Middle frontal gyrus (tissue), 1 donor: ENCODE results near the gene MSX2.
"Not testable (repeated sequence)": the region's sequence is repeated elsewhere in the genome, so short reads cannot be mapped to it uniquely, and the experiment has no call there.

Experiments
- DNase-seq: peaks from one replicate; pipeline ENCODE4 v3.0.0-alpha.2; 2015; ENCODE audit warnings: low spot score; ENCODE audit errors: extremely low spot score

Gene MSX2

GRCh38 chr5:174733091-174733690 is 8.8 kb downstream of the MSX2 start:
- no peak for DNase-seq

GRCh38 chr5:174733836-174734235 is 9.5 kb downstream of the MSX2 start:
- DNase-seq, result no peak

GRCh38 chr5:174734571-174735497 is 10.5 kb downstream of the MSX2 start:
- DNase-seq, result no peak

GRCh38 chr5:174735498-174736330 is 11.3 kb downstream of the MSX2 start:
- no peak for DNase-seq

GRCh38 chr5:174736331-174736721 is 11.9 kb downstream of the MSX2 start:
- DNase-seq, result no peak

- DNase-seq, result no peak
Measured at GRCh38 chr5:174736777-174737176, 12.4 kb downstream of the MSX2 start.

GRCh38 chr5:174737330-174737729 is 12.9 kb downstream of the MSX2 start:
- DNase-seq, result no peak

- no peak for DNase-seq
Measured at GRCh38 chr5:174741352-174741751, 17.0 kb downstream of the MSX2 start.

- DNase-seq, result no peak
Measured at GRCh38 chr5:174744896-174745295, 20.5 kb downstream of the MSX2 start.

- no peak for DNase-seq
Measured at GRCh38 chr5:174745590-174746103, 21.3 kb downstream of the MSX2 start.

- no peak for DNase-seq
Measured at GRCh38 chr5:174750711-174751110, 26.3 kb downstream of the MSX2 start.

GRCh38 chr5:174751154-174752000 is 27.0 kb downstream of the MSX2 start:
- DNase-seq, result no peak

GRCh38 chr5:174752121-174752520 is 27.7 kb downstream of the MSX2 start:
- DNase-seq, result no peak

- no peak for DNase-seq
Measured at GRCh38 chr5:174755106-174755505, 30.7 kb downstream of the MSX2 start.

- no peak for DNase-seq
Measured at GRCh38 chr5:174759091-174759490, 34.7 kb downstream of the MSX2 start.

GRCh38 chr5:174760721-174761120 is 36.3 kb downstream of the MSX2 start:
- no peak for DNase-seq

GRCh38 chr5:174761341-174761740 is 37.0 kb downstream of the MSX2 start:
- not testable (repeated sequence) for DNase-seq

- no peak for DNase-seq
Measured at GRCh38 chr5:174764309-174764708, 39.9 kb downstream of the MSX2 start.

- no peak for DNase-seq
Measured at GRCh38 chr5:174765540-174765939, 41.2 kb downstream of the MSX2 start.

- no peak for DNase-seq
Measured at GRCh38 chr5:174767670-174768069, 43.3 kb downstream of the MSX2 start.

GRCh38 chr5:174769005-174769404 is 44.6 kb downstream of the MSX2 start:
- no peak for DNase-seq
